ENCODE results near the gene FAM156B. TPM values are rescaled to one million over a fixed set of nuclear protein-coding genes. Genes with fewer than 3 reads are reported as not detected.
"Not testable (repeated sequence)": the region's sequence is repeated elsewhere in the genome, so short reads cannot be mapped to it uniquely, and the experiment has no call there.

FAM156B gene, protein sequence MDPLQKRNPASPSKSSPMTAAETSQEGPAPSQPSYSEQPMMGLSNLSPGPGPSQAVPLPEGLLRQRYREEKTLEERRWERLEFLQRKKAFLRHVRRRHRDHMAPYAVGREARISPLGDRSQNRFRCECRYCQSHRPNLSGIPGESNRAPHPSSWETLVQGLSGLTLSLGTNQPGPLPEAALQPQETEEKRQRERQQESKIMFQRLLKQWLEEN
- total RNA-seq (2021) (20.0 and 24.1 TPM in 2 replicates), Bru-seq, nascent RNA (percentile 22 among the genes with signal in this experiment), BruChase-seq, experiment 1, labeled RNA remaining after a 2-hour chase (percentile 17 among the genes with signal in this experiment), BruChase-seq, experiment 2, labeled RNA remaining after a 6-hour chase (percentile 8 among the genes with signal in this experiment)
- long read RNA-seq, transcript FAM156B-201 (3 exons, 2,537 nt) = major isoform, 17 of 54 reads
- long read RNA-seq, partial matches to known transcripts = 0 of 54 reads
- long read RNA-seq, other reads (novel, unspliced or antisense) = 31 of 54 reads

DNA sequence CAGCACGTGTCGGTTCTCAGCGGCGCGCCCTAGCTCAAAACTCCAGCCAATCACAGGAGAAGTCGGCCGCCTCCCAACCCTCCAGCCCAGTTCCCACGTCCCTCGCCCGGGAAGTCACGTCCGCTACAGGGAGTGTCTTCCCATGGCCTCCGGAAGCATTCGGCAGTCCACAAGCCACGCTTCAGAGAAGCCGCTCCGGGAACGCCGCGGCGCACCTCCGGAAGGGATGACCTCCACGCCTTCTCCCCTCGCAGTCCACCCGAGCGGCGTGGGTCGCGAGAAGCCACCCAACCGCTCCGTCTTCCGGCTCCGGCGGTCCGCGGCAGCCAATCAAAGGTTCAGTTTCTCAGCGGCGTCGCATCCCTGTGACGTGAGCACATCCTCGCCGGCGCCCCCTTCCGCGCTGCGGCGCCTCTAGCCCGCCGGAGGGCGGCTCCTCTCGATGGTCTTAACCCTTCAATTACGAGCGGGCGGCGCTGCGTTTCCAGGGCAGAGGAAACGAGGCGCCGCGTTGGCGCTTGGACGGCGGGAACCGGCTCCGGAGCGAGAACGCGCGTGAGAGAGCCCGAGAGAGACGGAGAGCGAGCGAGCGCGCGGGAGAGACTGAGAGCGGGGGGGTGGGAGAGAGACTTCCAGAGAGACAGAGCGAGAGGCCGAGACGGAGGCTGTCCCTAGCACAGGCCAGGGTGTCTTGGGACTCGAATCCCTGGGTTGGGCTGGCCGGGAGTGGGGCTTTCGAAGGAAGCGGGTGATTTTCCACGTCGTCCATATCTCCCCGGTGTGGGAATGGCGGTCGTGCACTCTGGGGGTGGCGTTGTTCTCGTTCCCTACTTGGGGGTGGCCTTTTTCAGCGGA is at the start of gene FAM156B:
FAM156B (plus strand) TSS at position 476 of the 855 bp plus-strand sequence. CDS start 9,896 bp downstream, outside the sequence.
- CTCF ChIA-PET; H3K36me3 ChIP-seq (ENCODE audit: low read depth); H3F3A ChIP-seq (ENCODE audit: insufficient read depth, low read depth); H2AFZ ChIP-seq; POLR2A ChIA-PET (ENCODE audit: unreplicated experiment); H3K4me1 ChIP-seq (replicated peaks; ENCODE audit: insufficient read depth); H4K20me1 ChIP-seq (ENCODE audit: insufficient read depth); H3K4me2 ChIP-seq; intact Hi-C loops (cut with micrococcal nuclease; ENCODE audit: unreplicated experiment); H3K4me3 ChIP-seq; H3K9me3 ChIP-seq (ENCODE audit: insufficient read depth, low read depth); H3K27me3 ChIP-seq (ENCODE audit: insufficient read depth, low read depth); H3K79me2 ChIP-seq (ENCODE audit: low read depth); BruUV-seq (replicated peaks); DNase-seq; H3K9me2 ChIP-seq (ENCODE audit: insufficient read depth); H3K27ac ChIP-seq: not testable (repeated sequence)

DNA sequence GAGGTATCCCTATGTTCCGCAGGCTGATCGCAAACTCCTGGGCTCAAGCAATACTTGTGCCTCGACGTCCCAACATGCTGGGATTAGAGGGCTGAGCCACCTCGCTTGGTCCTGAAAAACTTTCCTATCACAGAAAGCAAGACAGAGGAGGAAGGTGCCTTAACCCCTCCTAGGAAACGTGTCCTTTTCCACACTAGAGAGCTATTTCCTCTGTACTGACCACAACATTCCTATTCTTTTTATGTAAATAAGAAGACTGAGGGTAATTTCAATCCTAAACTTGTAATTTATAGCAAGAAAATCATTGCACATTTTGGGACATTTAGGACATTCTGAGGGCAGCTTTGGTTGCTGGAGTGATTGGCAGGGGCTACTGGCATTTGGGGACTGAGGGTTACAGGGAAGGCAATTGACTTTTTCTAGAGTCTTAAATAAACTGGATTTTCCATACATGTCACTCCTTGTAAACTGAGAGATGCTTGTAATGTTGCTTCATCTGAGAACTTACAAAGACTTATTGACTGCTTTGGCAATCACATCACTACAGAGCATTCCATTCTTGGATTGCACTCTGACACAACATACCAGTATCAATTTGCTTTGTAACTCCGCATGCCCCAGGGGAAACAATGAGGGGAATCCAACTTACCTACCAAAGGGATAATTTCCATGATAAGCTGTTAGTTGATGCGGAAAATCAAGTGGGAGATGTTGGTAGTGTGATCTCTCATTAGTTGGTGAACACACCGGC is 44.8 kb upstream of the FAM156B start:
- intact Hi-C loops (cut with micrococcal nuclease; ENCODE audit: unreplicated experiment) = no loop called here
- TF ChIP-seq EZH2 (IDR thresholded peaks at IDR 0.05; ENCODE audit: low read depth) = no peak
- TF ChIP-seq, protein P1, sequence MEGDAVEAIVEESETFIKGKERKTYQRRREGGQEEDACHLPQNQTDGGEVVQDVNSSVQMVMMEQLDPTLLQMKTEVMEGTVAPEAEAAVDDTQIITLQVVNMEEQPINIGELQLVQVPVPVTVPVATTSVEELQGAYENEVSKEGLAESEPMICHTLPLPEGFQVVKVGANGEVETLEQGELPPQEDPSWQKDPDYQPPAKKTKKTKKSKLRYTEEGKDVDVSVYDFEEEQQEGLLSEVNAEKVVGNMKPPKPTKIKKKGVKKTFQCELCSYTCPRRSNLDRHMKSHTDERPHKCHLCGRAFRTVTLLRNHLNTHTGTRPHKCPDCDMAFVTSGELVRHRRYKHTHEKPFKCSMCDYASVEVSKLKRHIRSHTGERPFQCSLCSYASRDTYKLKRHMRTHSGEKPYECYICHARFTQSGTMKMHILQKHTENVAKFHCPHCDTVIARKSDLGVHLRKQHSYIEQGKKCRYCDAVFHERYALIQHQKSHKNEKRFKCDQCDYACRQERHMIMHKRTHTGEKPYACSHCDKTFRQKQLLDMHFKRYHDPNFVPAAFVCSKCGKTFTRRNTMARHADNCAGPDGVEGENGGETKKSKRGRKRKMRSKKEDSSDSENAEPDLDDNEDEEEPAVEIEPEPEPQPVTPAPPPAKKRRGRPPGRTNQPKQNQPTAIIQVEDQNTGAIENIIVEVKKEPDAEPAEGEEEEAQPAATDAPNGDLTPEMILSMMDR (conservative IDR thresholded peaks at IDR 0.05) = no peak
- ChIA-PET CTCF (no interaction called here), POLR2A (ENCODE audit: unreplicated experiment) (no interaction called here)
- Histone ChIP-seq H3K4me3 (no peak overlapping the region), H3F3A (ENCODE audit: insufficient read depth, low read depth) (no peaks in the 10 kb centered on the region), H4K20me1 (ENCODE audit: insufficient read depth) (no peaks in the 10 kb centered on the region), H3K4me1 (replicated peaks; ENCODE audit: insufficient read depth) (no peaks in the 10 kb centered on the region), H2AFZ (no peak overlapping the region), H3K9me2 (ENCODE audit: insufficient read depth) (no peaks in the 10 kb centered on the region), H3K27ac (no peak overlapping the region), H3K36me3 (ENCODE audit: low read depth) (no peaks in the 10 kb centered on the region), H3K79me2 (ENCODE audit: low read depth) (no peaks in the 10 kb centered on the region), H3K9me3 (ENCODE audit: insufficient read depth, low read depth) (no peaks in the 10 kb centered on the region), H3K27me3 (ENCODE audit: insufficient read depth, low read depth) (no peaks in the 10 kb centered on the region), H3K4me2 (no peak overlapping the region)
- DNase-seq = no peak
- BruUV-seq (replicated peaks) = no TSS peak

DNA sequence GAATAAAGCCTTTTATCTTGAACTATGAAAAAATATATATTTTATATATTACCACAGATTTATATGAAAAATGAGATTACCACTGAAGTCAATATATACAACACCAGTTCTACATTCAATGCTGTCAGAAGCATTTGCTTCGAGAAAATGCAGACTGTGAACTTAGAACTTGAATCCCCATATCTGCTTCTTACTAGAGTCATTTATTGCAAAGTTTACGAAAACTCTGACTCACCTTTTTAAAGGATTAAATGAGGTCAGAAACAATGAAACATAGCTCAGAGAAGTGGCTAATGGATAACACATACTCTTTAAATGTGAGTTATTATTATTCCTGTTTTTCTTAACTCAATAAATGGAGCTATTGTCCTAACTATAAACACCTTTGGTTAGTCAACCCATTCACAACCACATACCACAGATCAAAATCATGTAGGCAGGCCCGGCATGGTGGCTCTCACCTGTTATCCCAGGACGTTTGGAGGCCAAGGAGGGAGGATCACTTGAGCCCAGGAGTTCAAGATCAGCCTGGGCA is 40.1 kb upstream of the FAM156B start:
- H4K20me1 ChIP-seq (ENCODE audit: insufficient read depth); H3K4me1 ChIP-seq (replicated peaks; ENCODE audit: insufficient read depth): not testable (repeated sequence)

More for the DNA sequence above, 40.1 kb upstream of the FAM156B start:
- H3K4me2 ChIP-seq; DNase-seq; H3K9me2 ChIP-seq (ENCODE audit: insufficient read depth); H3K4me3 ChIP-seq; BruUV-seq (replicated peaks); H3K27ac ChIP-seq; H3K79me2 ChIP-seq (ENCODE audit: low read depth); H2AFZ ChIP-seq; H3K27me3 ChIP-seq (ENCODE audit: insufficient read depth, low read depth); intact Hi-C loops (cut with micrococcal nuclease; ENCODE audit: unreplicated experiment); H3K36me3 ChIP-seq (ENCODE audit: low read depth); CTCF ChIA-PET; H3K9me3 ChIP-seq (ENCODE audit: insufficient read depth, low read depth); H3F3A ChIP-seq (ENCODE audit: insufficient read depth, low read depth); POLR2A ChIA-PET (ENCODE audit: unreplicated experiment): not testable (repeated sequence)
